ENCODE measurements around the gene TMCC1. TPM values are rescaled to one million over a fixed set of nuclear protein-coding genes. Genes with fewer than 3 reads are reported as not detected.
"Not testable (repeated sequence)": the region's sequence is repeated elsewhere in the genome, so short reads cannot be mapped to it uniquely, and the experiment has no call there.

Gene TMCC1
- total RNA-seq, 1 experiment from 2014 or later = 14.6 TPM

- no peak for DNase-seq (ENCODE audit: low spot score)
- in situ Hi-C loops (cut with HindIII; ENCODE audit: low sequenced_read_pairs) = no loop called here
Observed at GRCh38 chr3:129699612-129700011, 193.9 kb downstream of the TMCC1 start.

GRCh38 chr3:129699199-129699598 is 194.3 kb downstream of the TMCC1 start:
- in situ Hi-C loops (cut with HindIII; ENCODE audit: low sequenced_read_pairs) = no loop called here

GRCh38 chr3:129697229-129697969 is 196.1 kb downstream of the TMCC1 start:
- no peak for DNase-seq (ENCODE audit: low spot score)
- in situ Hi-C loops (cut with HindIII; ENCODE audit: low sequenced_read_pairs) = no loop called here

More at GRCh38 chr3:129699199-129699598, 194.3 kb downstream of the TMCC1 start:
- no peak for DNase-seq (ENCODE audit: low spot score)

GRCh38 chr3:129696430-129696829 is 197.1 kb downstream of the TMCC1 start:
- DNase-seq (ENCODE audit: low spot score); in situ Hi-C loops (cut with HindIII; ENCODE audit: low sequenced_read_pairs): not testable (repeated sequence)

GRCh38 chr3:129695230-129695629 is 198.3 kb downstream of the TMCC1 start:
- in situ Hi-C loops (cut with HindIII; ENCODE audit: low sequenced_read_pairs) = no loop called here
- no peak for DNase-seq (ENCODE audit: low spot score)

GRCh38 chr3:129694228-129694627 is 199.3 kb downstream of the TMCC1 start:
- in situ Hi-C loops (cut with HindIII; ENCODE audit: low sequenced_read_pairs) = no loop called here
- no peak for DNase-seq (ENCODE audit: low spot score)

GRCh38 chr3:129692743-129693142 is 200.8 kb downstream of the TMCC1 start:
- DNase-seq (ENCODE audit: low spot score) = no peak
- in situ Hi-C loops (cut with HindIII; ENCODE audit: low sequenced_read_pairs) = no loop called here

- in situ Hi-C loops (cut with HindIII; ENCODE audit: low sequenced_read_pairs) = no loop called here
- no peak for DNase-seq (ENCODE audit: low spot score)
Observed at GRCh38 chr3:129690963-129691362, 202.5 kb downstream of the TMCC1 start.

GRCh38 chr3:129690406-129690805 is 203.1 kb downstream of the TMCC1 start:
- peak; percentile 90 for DNase-seq (ENCODE audit: low spot score)
- in situ Hi-C loops (cut with HindIII; ENCODE audit: low sequenced_read_pairs) = no loop called here

- in situ Hi-C loops (cut with HindIII; ENCODE audit: low sequenced_read_pairs) = no loop called here
- peak; percentile 35 for DNase-seq (ENCODE audit: low spot score)
Observed at GRCh38 chr3:129689036-129689435, 204.5 kb downstream of the TMCC1 start.

GRCh38 chr3:129688271-129688895 is 205.1 kb downstream of the TMCC1 start:
- in situ Hi-C loops (cut with HindIII; ENCODE audit: low sequenced_read_pairs) = no loop called here
- peak; percentile 91 for DNase-seq (ENCODE audit: low spot score)

- in situ Hi-C loops (cut with HindIII; ENCODE audit: low sequenced_read_pairs) = no loop called here
- peak; percentile 66 for DNase-seq (ENCODE audit: low spot score)
Observed at GRCh38 chr3:129687586-129688125, 205.9 kb downstream of the TMCC1 start.

GRCh38 chr3:129686941-129687340 is 206.6 kb downstream of the TMCC1 start:
- DNase-seq (ENCODE audit: low spot score) = peak; percentile 92
- in situ Hi-C loops (cut with HindIII; ENCODE audit: low sequenced_read_pairs) = no loop called here

- in situ Hi-C loops (cut with HindIII; ENCODE audit: low sequenced_read_pairs) = no loop called here
Observed at GRCh38 chr3:129684270-129684669, 209.2 kb downstream of the TMCC1 start.

GRCh38 chr3:129683201-129683600 is 210.3 kb downstream of the TMCC1 start:
- in situ Hi-C loops (cut with HindIII; ENCODE audit: low sequenced_read_pairs) = no loop called here
- peak; percentile 76 for DNase-seq (ENCODE audit: low spot score)

More at GRCh38 chr3:129684270-129684669, 209.2 kb downstream of the TMCC1 start:
- DNase-seq (ENCODE audit: low spot score) = peak; percentile 67

- DNase-seq (ENCODE audit: low spot score) = no peak
- in situ Hi-C loops (cut with HindIII; ENCODE audit: low sequenced_read_pairs) = no loop called here
Observed at GRCh38 chr3:129676985-129677384, 216.5 kb downstream of the TMCC1 start.

- DNase-seq (ENCODE audit: low spot score); in situ Hi-C loops (cut with HindIII; ENCODE audit: low sequenced_read_pairs): not testable (repeated sequence)
Observed at GRCh38 chr3:129674798-129675123, 218.8 kb downstream of the TMCC1 start.

- DNase-seq (ENCODE audit: low spot score) = no peak
- in situ Hi-C loops (cut with HindIII; ENCODE audit: low sequenced_read_pairs) = no loop called here
Observed at GRCh38 chr3:129673897-129674797, 219.4 kb downstream of the TMCC1 start.

GRCh38 chr3:129673012-129673411 is 220.5 kb downstream of the TMCC1 start:
- DNase-seq (ENCODE audit: low spot score) = peak; percentile 47
- in situ Hi-C loops (cut with HindIII; ENCODE audit: low sequenced_read_pairs) = no loop called here

GRCh38 chr3:129672412-129672811 is 221.1 kb downstream of the TMCC1 start:
- DNase-seq (ENCODE audit: low spot score) = no peak
- in situ Hi-C loops (cut with HindIII; ENCODE audit: low sequenced_read_pairs) = no loop called here
